Inflammatory macrophage treated with lipopolysaccharide for 4 hours (primary cell): ENCODE results near the gene PILRA.
"Not testable (repeated sequence)": the region's sequence is repeated elsewhere in the genome, so short reads cannot be mapped to it uniquely, and the experiment has no call there.

ENCODE experiments used
- DNase-seq: peaks from one replicate; pipeline ENCODE4 v3.0.0-alpha.2; 2020

PILRA gene

DNA sequence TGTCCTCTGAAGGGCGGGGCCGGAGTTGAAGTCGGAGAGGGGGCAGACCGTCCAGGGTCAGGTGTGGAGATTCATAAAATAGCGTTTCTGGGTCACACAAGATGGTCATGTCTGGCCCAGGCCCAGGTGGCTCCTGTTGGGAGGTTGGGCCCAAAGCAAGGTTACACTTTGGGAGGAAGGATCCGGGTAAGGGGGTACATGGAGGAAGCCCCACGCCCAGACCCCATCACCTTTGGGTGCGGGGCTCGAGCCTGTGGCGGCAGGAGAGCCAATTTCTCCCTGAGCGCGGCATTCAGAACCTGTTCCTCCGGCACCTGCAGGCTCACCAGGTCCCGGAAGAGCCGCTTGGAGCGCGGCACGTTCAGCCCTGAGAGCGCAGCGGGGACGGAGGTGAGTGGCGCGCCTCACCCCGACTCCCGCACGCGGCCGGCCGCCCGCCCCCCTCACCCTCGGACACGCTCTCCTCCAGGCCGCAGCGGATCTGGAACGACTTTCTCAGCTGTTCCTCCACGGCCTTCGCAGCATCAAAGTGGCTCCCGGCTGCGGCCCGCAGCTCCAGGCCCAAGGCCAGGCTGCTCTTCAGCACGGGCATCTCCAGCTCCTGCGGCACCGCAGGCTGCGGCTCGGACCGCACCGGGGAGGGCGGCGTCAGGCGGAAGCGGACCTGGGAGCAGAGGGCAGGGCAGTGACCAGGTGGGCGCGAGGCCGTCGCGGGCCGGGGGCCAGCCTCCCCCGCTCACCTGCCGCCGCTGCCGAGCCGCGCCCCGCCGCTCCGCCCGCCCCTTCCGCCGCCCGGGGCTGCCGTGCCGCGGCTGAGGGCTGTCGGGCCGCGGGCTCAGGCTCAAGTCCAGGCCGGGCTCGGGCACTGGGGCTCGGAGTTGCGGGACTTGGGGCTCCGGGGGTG lies 62.4 kb downstream of the PILRA start:
- DNase-seq: peak; percentile 21

DNA sequence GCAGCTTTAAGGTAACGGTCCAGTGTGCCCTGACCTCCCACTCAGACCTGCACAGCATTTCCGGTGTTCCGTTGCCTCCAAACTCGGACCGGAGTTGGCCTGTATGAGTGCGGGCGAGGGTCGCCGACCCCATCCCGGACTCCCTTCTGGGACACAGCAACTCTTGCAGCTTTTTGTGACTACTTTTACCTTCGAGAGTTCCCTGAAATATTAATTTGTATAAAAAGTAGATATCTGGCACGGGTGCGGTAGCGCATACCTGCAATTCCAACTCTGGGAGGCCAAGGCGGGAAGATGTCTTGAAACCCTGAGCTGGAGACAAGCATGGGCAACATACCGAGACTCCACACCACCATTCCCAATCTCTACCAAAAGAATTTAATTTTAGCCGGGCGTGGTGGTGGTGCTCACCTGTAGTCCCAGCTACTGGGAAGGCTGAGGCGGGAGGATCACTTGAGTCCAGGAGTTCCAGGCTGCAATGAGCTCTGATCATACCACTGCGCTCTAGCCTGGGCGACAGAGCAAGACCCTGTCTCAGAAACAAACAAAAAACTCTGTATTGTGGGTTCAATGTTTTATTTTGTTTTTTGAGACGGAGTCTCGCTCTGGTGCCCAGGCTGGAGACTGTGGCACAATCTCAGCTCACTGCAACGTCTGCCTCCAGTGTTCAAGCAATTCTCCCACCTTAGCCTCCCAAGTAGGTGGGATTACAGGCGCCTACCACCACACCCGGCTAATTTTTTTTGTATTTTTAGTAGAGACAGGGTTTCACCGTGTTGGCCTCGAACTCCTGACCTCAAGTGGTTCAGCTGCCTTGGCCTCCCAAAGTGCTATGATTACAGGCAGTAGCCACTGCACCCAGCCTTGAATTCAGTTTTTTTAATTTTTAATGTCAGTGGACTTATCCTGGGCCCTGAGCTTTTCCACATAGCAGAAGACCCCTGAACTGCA lies 64.1 kb downstream of the PILRA start:
- DNase-seq: no peak

DNA sequence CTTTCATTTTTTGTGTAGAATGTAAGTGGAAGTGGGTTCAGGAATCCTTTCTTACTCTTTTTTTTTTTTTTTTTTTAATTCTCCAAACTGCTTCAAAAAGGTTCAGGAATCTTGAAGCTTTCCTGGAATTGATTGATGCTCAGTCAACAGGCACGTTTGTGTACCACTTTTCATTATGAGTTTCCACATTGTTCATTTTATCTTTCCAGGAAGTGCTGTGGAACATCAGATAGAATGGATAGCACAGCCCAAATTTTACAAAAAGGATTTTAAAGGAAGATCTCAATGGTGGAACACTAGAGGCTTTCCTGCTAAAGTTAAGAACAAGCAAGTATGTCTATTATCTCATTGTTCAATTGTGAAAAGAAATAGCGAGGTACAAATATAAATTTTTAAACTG lies 64.9 kb downstream of the PILRA start:
- no peak for DNase-seq

DNA sequence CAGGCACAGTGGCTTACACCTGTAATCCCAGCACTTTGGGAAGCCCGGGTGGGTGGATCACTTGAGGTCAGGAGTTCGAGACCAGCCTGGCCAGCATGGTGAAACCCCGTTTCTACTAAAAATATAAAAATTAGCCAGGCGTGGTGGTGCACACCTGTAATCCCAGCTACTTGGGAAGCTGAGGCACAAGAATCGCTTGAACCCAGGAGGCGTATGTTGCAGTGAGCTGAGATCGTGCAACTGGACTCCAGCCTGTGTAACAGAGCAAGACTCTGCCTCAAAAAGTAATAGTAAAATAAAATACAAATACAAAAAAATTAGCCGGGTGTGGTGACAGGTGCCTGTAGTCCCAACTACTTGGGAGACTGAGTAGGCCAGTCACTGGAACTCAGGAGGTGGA lies 65.4 kb downstream of the PILRA start:
- DNase-seq: not testable (repeated sequence)

DNA sequence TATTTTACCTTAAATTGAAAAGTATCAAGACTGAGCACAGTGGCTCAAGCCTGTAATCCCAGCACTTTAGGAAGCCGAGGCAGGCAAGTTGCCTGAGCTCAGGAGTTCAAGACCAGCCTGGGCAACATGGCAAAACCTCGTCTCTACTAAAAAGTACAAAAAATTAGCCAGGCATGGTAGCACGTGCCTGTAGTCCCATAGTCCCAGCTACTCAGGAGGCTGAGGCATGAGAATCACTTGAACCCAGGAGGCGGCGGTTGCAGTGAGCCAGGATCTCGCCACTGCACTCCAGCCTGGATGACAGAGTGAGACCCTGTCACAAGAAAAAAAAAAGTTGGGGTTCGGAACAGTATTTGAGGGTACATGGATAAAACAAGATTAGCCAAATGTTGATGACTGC lies 66.0 kb downstream of the PILRA start:
- not testable (repeated sequence) for DNase-seq

DNA sequence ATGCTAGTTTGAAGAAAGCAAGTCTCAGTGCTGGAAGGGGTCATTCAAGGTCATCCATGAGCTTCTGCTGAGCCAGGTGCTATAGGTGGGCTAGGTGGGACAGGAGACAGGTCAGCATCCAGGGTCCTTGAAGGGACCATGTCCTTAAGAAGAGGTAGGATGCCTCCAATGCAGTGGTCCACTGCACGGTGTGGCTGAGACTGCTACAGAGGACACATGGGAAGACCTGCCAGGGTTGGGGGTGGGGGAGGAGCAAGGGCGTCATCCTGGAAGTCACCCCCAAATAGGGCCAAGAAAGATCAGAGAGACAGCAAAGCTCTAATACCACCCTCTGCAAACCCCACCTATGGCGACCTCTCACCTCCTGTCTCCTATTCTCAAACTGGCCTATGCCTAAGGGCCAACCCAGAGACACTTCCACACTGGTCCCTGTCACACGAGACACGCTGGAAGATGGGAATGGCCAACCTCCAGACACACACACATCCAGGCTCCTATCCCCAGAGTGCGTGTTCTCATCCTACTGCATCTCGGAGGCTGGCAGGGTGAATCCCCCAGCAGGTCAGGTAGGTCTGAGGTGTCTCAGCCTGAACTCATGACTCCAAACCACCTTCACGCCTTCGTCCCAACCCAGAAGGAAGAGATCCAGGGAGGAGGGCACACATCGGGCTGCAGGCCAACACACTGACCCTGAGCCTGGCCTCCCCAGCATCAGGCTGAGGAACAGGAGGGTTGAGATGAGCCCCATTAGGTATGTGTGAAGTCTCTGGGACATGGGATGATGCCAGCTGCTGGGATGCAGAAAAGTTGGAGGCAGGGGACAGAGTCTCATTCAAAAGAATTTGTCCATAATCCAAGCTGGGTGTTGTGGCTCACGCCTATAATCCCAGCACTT lies 68.6 kb downstream of the PILRA start:
- DNase-seq: no peak

GRCh38 chr7:100443096-100443840 lies 70.0 kb downstream of the PILRA start:
- no peak for DNase-seq

- DNase-seq: peak; percentile 77
These were observed 71.3 kb downstream of the PILRA start for GRCh38 chr7:100444311-100445278.

DNA sequence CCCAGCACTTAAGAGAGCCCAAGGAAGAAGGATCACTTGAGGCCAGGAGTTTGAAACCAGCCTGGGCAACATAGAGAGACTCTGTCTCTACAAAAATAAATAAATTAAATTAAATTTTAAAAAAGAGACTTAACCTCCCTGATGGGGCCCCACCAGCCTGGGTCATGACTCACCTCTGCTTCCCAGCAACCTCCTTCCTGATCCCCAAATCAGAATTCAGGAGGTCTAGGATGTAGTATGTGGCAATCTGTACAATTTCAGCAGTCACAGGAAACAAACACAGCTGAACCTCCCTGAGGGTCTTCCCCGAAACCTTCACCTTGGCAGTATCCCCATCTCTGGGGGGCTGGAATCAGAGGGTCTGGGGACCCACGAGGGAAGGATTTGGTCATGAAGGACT lies 72.8 kb downstream of the PILRA start:
- DNase-seq: no peak

DNA sequence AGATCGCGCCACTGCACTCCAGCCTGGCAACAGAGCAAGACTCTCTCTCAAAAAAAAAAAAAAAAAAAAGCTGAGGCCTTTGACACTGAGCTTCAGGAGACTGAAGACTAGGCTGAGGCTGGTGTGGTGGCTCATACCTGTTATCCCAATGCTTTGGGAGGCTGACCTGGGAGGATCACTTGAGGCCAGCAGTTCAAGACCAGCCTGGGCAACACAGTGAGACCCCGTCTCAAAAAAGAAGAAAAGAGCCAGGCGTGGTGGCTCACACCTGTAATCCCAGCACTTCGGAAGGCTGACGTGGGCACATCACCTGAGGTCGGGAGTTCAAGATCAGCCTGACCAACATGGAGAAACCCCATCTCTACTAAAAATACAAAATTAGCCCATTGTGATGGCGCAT lies 74.1 kb downstream of the PILRA start:
- DNase-seq: not testable (repeated sequence)

DNA sequence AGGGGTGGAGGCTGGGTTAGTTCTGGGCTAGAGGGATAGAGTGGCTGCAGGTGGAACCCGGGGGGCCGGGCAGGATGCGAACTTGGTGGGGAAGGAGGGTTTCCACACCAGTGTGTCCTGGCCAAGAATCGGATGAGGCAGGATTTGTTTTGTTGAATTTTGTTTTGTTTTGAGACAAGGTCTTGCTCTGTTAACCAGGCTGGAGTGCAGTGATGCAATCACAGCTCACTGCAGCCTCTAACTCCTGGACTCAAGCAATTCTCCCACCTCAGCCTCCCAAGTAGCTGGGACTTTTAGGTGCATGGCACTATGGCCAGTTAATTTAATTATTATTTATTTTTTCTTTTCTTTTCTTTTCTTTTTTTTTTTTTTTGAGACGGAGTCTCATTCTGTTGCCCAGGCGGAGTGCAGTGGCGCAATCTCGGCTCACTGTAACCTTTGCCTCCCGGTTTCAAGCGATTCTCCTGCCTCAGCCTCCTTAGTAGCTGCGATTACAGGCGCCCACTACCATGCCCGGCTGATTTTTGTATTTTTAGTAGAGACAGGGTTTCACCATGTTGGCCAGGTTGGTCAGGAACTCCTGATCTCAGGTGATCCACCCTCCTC lies 76.0 kb downstream of the PILRA start:
- no peak for DNase-seq
